IPS-NIHi11 (cell line): ENCODE data around the gene DNHD1.
A peak's percentile ranks its signal among the peaks of the same experiment; 100 is the strongest.
"Not testable (repeated sequence)": the region's sequence is repeated elsewhere in the genome, so short reads cannot be mapped to it uniquely, and the experiment has no call there.

Experiments used
- DNase-seq: peaks from one replicate; pipeline ENCODE4 v3.0.0; 2012; ENCODE audit warnings: mixed read lengths, low spot score

Gene DNHD1

GRCh38 chr11:6481012-6481923 is 15.8 kb upstream of the DNHD1 start, which contains the start of the genes ARFIP2 and TIMM10B:
Gene ARFIP2 (minus strand): TSS chr11:6481331. CDS start chr11:6480421, 910 bp downstream.
Gene TIMM10B (plus strand): TSS chr11:6481501. CDS start chr11:6481517, 16 bp downstream.
- DNase-seq, result peak; percentile 98

GRCh38 chr11:6481924-6482275 is 15.2 kb upstream of the DNHD1 start:
- no peak for DNase-seq

DNA sequence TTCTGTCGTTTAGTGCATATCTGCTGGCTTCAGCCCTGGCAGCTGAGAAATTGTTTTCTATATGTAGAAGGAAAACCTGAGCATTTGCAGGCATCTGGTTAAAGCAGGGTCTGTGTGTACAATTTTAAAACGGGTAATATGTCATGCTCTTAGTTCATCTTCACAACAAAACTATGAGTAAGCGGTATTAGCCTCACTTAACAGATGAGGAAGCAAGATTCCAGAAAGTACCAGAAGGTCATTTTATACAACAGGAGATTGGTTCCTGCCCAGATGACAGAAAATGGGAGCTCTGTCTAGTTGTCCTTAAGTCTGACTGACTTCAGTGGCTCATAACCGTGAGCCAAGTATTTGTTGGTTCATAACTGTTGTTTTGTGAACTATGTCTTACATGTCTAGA is 14.6 kb upstream of the DNHD1 start:
- DNase-seq, result no peak

- no peak for DNase-seq
These were observed 14.1 kb upstream of the DNHD1 start for GRCh38 chr11:6483015-6483414.

GRCh38 chr11:6485661-6486060 is 11.4 kb upstream of the DNHD1 start:
- no peak for DNase-seq

- no peak for DNase-seq
These were observed 10.8 kb upstream of the DNHD1 start for GRCh38 chr11:6486256-6486655.

DNA sequence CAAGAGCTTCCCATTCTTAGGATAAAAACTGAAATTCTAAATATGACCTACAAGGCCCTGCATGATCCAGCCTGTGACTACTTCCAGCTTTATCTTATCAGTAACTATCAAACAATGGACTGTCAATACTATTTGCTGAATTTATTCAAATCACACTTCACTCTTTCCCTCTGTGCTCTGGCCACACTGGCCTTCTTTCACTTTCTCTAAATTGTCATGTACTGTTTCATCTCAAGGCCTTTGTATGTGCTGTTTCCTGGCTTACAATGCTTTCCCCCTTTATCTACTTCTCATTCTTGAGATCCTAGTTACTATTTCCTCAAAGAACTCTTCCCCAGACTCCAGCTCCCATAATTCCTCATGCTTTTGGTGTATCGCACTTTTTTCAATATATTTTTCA is 10.1 kb upstream of the DNHD1 start:
- no peak for DNase-seq

DNA sequence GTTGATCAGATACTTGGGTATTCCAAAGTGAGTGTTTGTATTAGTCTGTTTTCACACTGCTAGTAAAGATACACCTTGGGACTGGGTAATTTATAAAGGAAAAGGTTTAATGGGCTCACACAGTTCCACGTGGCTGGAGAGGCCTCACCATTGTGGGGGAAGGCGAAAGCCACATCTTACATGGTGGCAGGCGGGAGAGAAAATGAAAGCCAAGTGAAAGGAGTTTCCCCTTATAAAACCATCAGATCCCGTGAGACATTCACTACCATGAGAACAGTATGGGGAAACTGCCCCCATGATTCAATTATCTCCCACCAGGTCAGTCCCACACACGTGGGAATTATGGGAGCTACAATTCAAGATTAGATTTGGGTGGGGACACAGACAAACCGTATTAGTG is 8.7 kb upstream of the DNHD1 start:
- DNase-seq, result no peak

- no peak for DNase-seq
These were observed 8.3 kb upstream of the DNHD1 start for GRCh38 chr11:6488821-6489220.

- no peak for DNase-seq
These were observed 7.8 kb upstream of the DNHD1 start for GRCh38 chr11:6489306-6489705.

DNA sequence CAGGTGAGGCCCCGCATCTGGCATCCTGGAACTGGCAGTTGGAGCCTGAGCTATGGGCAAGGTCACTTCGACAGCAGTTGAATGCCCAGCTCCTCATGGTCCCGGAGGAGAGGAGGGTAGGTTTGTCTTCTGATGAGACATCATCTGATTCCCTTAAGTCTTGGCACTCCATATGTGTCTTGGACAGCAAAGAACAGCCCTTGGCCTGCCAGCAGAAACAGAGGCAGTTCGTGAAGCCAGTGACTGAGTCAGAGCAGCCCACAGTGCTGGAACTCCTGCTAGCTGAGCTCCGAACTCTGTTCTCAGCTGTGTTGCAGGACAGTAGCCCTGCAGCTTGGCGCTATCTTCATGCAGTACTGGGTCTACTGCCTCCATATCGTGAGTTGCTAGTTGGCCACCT is 1.0 kb downstream of the DNHD1 start:
- DNase-seq, result no peak

DNA sequence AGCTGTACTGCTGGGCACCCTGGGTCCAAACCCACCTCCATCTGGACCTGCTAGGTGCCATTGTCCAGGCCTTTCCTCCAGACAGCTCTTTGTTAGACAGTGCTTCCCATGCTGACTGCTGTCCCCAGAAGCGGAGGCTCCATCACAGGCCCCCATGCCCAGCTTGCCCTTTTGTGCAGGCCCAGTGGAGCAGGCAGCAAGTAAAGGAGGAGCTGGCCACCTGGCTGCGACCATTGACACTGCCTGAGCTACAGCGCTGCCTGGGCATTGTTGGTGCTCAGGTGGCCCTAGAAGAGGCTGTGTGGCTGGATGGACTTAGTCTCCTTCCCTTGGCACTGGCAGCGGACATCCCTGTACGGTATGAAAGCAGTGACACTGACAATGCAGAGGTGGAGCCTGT is 1.5 kb downstream of the DNHD1 start:
- no peak for DNase-seq

- no peak for DNase-seq
These were observed 5.3 kb downstream of the DNHD1 start for GRCh38 chr11:6502382-6502781.

DNA sequence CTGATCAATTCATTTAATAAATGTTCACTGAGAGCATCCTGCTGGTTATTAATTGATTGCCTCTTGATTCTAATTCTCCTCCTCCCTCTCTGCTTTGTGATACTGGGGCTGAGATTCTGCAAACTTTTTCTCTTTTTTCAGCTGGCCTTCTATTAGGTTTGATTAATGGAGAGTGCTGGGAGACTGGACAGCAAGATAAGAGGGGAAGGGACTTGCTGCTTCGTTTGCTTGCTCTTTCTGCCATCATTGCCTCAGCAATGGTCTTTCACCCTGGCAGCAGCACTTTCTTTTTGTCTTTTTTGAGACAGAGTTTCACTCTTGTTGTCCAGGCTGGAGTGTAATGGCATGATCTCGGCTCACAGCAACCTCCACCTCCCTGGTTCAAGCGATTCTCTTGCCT is 7.1 kb downstream of the DNHD1 start:
- no peak for DNase-seq

GRCh38 chr11:6505577-6506240 is 8.6 kb downstream of the DNHD1 start:
- DNase-seq, result peak; percentile 64

- no peak for DNase-seq
These were observed 19.8 kb downstream of the DNHD1 start for GRCh38 chr11:6516865-6517264.

GRCh38 chr11:6520265-6520664 is 23.2 kb downstream of the DNHD1 start:
- DNase-seq, result no peak

DNA sequence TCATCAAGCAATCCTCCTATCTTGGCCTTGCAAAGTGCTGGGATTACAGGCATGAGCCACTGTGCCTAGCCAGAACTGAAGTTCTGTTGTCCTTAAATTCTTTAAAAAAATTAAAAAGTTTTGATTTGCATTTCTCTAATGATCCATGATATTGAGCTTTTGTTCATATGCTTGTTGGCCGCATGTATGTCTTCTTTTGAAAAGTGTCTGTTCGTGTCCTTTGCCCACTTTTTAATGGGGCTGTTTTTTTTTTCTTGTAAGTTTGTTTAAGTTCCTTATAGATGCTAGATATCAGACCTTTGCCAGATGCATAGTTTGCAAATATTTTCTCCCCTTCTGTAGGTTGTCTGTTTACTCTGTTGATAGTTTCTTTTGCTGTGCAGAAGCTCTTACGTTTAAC is 24.9 kb downstream of the DNHD1 start:
- DNase-seq, result not testable (repeated sequence)

DNA sequence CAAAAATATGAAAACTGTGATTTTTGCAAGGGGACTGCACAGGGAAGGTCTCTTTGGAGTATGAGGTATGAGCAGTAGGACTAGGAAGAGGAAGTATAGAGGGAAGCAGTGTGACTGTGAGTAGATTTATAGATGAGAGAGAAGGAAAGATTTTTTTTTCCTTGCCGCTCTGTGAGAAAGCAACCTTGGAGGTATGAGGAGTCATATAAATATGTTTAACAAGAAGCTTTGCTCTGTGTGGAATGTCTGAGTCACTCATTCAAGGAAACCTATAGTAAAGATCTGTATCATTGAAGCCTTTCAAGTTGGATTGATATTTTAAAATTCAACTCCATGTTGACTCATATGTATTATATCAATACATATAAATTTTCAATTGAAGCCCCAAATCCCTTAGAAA is 26.2 kb downstream of the DNHD1 start:
- DNase-seq, result no peak

DNA sequence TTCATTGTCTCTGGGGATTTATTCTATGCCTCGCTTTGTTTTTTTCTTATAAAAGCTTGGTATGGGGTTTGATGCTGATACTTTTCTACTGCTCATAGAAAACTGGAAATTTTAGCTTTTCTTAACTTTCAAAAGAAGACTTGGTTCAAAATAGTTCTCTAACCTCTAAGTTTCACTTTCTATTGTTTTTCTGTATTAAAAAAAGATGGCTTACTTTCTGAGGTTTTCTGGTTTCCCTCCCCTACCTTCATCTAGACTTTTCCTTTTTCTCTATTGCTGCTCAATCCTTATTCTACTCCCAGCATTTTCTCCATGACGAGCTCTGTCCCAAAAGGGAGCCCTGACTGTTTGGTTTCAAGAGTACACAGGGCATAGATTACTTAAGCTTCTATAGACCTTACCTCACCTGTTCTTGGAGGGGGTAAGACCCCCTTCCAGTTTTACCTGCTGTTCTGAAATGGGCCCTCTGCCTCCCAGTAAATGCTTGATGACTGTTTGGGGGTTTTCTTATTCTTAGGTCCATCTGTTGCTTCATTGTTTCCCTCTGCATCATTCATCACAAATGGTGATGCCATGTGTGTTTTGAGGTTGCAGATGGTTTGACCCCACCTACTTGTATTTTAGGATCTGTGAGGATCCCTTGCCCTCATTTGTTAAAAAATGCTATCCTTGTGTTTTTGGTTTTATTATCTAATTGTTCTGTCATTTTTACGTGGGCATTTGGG is 29.5 kb downstream of the DNHD1 start:
- no peak for DNase-seq

DNA sequence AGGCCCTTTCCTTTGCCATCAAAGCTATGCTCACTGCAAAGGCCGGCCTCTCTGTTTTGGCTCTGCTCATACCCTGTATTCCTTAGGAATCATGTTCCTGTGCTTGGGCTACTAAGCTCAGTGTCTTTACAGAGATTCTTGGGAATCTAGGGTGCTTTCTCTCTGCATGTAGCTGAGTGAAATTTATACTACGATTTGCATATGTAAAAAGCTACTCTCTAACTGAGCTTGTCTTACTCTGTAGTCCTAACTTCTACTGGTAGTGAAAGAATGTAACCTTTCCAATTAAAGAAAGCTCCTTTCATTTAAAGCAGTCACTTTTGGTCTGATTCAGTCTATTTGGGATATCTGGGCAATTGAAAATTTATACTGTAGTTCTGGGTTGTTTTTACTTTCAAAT is 32.2 kb downstream of the DNHD1 start:
- DNase-seq, result no peak

DNA sequence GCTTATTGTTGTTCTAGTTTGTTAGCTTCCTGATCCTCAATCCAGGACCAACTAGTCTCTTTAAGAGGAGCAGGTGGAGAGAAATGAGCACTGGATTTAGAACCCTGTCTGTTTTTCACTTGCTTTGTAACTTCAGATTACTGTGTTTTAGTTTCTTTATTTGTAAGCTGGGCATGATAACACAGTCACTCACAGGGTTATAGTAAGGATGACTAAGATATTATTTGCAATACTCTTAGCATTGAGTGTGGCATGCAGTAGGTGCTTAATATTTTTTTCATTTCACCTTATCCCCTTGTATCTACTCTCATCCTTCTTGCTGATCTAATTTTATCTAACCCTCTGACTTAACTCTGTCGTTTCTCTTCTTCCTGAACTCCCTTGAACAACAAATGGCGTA is 33.8 kb downstream of the DNHD1 start:
- DNase-seq, result no peak

GRCh38 chr11:6531267-6531752 is 34.2 kb downstream of the DNHD1 start:
- peak; percentile 71 for DNase-seq
